ENCODE results near the gene HOXB8.
A peak's percentile ranks its signal among the peaks of the same experiment; 100 is the strongest.

Gene HOXB8

DNA sequence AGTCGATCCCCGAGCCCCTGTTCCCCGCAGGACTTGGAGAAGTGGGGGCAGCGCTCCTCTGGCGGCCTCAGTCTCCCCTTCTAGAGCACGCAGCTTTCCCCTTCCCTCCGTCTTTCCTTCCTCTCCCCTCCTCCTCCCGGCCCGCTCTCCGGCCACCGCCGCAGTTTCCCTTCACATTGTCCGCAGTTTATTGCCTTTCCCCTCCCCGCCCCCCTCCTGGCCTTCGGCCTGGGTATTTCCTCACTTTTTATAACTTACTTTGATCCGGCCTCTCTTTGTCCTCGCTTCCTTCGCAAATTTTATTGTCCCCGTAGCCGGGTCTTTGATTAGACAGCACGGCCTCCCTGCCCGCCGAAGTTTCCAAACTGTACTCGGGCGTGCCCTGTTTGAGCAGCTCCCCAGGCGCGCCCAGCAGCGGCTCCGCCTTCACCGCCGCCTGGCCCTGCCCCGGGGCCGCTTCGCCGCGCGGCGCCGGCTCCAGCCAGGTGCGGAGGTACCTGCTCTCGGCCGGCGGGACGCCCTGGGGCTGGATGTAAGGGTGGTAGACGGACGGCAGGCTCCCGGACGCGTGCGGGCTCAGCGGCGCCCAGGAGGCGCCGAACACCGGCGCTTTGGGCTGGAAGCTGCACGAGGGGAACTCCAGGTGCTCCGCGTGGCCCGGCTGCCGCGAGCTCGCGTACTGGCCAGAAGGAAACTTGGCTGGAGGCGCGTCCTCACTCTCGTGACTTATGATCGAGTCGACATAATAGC, 10.6 kb upstream of the HOXB8 start:
- no peak for DNase-seq (ENCODE audit: low read depth, low spot score)
- peak overlapping the region; percentile 48 for H3K27ac ChIP-seq

DNA sequence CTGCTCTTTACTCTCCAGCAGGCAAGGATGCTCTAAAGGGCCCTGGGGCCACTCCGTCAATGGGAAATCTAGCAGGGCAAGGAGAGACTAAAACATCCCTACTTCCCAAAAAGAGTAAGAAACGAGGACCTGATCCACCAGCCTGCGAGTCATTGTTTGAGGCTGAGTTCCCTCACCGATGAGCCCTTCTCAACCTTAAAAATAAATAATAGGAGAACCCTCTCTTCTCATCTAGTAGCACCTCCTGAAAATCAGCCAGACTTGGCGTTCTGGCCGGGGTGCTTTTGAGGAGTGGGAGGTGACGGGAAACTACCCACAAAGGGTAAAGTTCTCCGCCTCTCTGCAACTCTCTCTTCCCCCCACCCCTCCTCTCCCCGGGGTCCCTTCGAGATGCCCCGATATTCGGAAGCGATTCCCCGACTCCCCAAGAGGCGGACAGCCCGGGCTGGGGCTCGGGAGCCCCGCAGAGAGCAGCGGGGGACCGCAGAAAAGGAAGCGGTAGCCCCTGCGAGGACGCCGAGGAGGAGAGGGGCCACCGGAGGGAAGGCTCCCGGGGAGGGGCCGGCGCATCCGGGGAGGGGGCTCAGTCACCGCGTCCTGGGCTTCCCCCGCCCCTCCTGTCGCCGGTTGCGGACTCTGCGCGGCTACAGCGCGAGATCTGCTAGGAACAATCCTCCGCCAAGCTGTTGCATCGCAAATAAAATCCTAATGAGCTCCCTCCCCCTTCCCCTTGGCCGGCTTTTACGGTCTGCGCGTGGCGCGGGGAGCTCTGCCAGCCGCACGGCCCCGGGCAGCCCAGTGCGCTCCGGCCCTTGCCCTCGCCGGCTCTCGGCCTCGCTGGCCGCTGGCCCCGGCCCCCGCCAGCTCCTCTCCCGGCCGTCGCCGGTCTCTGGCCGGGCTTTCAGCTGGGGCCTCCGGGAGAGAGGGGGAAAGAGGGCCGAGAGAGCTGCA, 9.7 kb upstream of the HOXB8 start:
- no peak for DNase-seq (ENCODE audit: low read depth, low spot score)
- H3K27ac ChIP-seq = peak overlapping the region; percentile 48

DNA sequence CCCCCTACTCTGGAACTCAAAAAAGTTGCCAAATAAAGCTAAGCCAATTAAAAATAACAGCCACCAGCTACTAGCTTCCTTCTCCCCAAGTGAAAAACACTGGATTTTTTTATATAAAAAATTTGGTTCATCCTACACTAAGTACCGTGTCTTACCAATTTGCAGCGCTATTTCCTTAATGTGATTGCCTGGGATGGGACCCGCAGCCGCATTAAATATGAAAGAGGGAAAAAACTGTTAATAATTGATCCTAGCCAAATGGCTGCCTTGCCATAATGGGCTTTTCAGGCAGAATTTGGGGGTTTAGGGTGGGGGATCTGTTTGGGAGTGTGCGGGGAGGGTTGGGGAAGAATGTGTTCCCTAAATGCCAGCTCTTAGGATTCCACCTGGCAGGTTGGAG, 9.0 kb upstream of the HOXB8 start:
- DNase-seq (ENCODE audit: low read depth, low spot score) = no peak
- H3K27ac ChIP-seq = no peak overlapping the region

DNA sequence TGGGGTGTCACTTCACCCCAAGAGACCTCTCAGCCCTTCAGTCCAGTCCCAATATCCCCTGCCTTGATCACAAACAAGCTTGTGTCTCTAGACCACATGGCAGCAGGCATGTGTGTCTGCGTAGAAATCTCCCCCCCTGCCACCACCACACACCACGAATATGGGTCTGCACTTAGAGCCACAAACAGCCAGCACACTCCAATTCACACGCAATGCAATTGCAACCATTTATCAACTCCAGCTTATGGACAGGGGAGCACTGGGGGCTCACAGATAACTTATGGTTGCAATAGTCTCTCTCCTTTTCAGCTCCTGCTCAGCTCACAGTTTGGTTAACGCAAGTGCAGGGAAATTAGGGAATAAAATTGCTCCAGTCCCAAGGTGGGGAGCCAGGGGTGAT, 8.5 kb upstream of the HOXB8 start:
- no peak overlapping the region for H3K27ac ChIP-seq
- DNase-seq (ENCODE audit: low read depth, low spot score) = no peak

DNA sequence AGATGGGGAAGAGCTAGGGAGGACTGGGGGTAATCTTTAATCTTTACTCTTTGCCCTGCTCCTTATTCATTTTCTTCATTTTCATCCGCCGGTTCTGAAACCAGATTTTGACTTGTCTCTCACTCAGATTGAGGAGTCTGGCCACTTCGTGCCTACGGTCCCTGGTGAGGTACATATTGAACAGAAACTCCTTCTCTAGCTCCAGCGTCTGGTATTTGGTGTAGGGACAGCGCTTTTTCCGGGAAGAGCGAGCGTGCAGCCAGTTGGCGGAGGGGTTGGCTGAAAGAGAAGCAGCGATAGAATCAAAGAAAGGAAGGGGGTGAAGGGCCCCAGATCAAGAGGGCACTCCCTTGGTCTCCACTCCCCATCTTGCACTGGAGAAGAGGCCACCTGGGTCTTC, 7.8 kb upstream of the HOXB8 start:
- no peak for DNase-seq (ENCODE audit: low read depth, low spot score)
- no peak overlapping the region for H3K27ac ChIP-seq

DNA sequence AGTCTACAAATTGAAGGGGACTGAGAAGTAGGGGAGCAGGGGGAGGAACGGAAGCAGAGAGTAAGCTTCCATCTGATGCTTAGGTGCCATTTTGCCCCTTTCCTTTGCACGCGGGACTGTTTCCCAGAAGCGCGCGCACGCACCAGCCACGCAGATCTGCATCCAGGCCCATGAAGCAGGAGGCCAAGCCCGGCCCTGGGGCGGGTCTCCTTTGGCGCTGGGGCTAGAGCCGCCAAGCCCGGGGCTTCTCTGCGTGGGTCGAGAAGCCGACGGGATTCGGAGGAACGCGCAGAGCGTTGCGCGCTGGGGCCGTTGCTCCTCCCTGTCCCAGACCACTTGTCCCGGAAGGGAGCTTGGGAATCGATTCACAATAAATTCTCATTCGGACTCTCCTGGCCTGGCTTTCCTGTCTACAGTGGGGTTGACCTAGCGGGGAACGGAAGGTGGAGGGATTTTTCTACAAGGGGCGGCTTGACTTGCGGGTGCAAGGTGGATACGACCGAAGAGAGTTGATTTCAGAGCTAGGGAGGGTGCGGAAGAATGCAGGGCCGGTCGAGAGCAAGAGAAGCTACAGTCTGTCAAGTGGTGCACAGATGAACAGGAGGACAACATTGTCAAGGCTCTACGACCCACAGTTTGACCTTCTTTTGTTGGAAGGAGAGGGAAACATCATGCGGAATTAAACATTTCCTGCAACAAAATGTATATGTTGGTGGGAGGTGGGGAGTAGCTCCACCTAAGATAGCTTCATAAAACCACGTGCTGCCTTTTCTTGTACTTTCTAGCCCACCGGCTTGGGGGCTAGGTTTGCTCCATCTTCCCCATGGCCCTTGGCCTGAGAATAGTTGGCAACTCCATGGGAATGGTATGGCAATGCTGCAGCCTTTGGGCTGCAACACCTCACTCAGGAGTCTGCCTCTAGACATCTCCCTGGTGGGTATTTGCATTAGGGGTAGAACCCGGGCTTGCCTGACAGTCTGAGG, 6.6 kb upstream of the HOXB8 start:
- H3K27ac ChIP-seq = no peak overlapping the region
- DNase-seq (ENCODE audit: low read depth, low spot score) = no peak

DNA sequence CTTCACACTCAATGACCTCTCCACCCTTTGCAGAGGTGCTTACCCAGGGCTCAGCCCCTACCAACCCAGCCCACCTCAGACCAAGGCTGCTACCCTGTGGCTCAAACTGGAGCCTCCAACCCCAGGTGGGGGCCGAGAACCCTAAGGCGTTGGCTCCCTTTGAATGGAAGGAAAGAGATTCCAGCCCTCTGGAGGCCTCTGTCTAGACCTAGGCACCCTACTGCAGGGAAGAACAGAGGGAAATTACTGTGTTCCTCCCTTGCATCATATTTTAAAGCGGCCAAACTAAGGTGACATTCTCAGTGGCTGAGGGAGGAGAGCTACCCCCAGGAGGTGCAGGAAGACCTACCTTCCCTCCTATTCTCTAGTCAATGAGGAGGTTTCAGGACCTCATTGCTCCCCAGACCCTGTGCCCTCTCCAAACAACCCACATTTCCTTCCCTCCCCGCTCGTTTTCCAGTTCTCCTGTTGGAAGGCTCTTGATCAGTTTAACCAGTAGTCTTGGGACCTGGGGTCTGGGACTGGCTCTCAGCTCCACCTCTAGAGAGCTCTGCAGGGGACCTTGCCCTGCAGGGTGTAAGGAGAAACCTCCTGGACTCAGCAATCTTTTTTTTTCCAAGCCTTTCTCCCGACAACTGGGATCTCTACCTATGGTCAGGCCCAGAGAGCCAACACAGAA, 5.5 kb upstream of the HOXB8 start:
- no peak for DNase-seq (ENCODE audit: low read depth, low spot score)
- no peak overlapping the region for H3K27ac ChIP-seq

DNA sequence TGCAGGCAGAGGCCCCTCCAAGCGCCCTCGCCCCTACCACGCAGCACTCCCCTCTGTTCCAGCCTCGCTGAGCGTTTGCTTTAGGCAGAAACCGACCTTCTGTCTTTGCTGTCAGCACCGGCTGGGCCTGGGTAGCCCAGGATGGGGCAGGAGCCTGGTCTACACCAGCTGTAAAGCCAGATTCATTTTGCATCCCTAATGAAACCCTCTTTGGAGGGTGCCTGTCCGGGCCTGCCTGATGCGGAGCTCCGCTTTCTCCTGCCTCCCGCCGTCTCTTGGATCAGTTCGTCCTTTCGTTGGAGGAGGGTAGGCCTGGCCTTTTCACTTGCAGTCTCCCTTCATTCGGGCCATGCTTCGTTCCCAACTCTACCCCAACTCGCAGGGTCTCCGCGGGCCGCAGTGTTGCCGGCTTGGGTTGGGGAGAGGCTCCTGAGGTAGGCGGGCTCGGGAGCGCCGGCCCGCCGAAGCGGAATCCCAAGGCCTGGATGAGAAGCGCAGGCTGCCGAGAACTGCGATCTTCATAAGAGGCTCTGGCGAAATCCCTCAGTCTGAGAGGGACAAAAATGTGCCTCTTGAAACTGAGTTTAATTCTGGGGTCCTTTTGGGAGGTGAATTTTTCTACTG, 4.8 kb upstream of the HOXB8 start:
- no peak overlapping the region for H3K27ac ChIP-seq
- DNase-seq (ENCODE audit: low read depth, low spot score) = no peak

DNA sequence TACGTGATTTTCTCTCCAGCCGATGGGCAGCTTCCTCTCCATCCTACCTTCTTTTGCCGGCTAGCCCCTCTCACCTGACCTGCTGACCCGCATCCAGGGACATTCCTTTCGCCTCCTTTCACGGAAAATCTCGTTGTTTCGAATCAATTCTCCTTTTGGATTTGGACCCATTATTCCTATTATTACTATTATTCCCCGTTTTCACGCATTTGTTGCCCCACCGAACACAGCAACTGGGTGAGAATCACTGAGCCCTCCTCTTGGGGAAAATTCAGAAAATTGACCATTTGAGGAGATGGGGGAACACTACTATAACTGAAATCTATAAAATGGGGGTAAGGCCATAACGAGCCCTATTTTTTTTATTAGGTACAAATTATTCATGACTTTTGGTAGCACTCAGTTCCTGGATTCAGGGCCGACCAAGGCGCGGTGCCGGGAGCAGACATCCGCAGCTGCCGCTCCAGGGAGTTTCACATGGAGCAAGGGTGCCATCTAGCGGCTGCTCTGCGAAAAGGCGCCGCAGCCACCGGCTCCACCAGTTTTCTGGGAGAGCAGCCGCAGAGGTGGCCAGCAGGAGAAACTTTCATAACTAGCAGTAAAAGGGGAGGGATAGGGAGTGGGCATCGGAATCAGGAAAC, 3.3 kb upstream of the HOXB8 start:
- DNase-seq (ENCODE audit: low read depth, low spot score) = peak; percentile 18
- H3K27ac ChIP-seq = no peak overlapping the region

DNA sequence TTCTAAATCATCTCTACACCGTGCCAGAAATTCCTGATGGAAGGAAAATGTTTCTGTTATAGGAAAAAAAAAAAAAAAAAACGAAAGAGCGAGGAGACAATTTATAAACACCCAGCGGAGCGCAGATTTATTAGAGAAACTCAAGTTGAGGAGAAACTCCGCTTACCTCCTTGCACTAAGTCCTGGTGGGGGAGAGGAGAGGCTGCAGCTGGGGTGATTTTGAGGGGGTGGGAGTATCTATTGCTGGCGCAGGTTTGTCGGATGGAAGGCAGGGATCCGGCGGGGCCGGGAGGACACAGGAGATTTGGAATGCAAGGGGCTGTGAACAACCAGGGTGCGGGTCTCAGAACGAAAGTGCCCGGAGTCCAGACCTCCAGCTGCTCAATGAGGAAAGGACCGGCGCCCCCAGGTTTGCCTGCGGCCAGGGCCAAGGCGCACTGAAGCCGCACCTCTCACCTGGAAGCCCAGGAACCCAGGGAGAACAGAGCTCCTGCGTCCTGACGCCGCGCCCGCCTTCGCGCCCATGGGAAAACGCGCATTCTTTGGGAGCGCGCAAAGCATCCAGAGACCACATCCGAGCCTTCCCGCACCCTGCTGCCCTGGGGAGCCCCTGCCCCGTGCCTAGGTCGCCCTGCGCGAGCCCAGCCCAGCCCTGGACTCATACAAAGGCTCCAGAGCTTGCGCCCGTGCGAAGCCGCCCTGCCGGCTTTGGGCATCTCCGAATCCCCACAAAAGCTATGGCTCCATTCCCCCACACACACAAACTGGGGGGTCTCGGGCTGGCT, 2.6 kb upstream of the HOXB8 start:
- no peak for DNase-seq (ENCODE audit: low read depth, low spot score)
- H3K27ac ChIP-seq = no peak overlapping the region

DNA sequence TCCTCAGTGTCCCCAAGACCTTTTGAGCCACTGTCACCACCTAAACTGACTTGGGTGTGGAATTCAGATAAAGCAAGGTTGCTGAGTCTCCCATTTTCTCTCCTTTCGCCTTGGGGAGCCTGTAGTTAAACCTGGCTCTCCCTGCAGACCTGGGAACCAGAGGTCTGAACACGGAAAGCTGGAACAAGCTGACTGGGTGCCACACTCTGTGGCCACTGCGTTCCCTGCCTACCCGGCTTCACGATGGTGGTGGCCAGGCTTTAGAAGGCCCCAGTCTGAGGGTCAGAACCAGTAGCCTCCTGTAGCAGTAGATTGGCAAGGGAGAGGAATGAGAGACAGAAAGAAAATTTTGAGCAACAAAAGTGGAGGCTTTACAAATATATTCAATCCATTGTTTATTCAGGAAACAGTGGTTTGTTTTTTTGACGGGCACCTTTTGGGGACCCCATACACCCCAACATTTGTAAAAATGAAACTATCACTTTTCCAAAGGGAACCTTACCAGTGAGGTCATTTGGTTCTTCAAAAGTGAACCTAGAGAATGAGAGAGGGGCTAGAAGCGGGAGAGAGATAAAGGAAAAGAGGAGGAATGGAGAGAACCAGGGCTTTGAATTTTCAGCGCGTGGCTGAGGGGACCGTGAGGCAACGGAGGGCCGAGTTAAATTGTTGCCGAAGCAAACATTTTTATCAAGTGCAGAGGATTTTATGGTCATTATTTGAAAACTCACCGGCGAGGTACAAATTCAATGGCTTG, 1.8 kb upstream of the HOXB8 start:
- no peak overlapping the region for H3K27ac ChIP-seq
- no peak for DNase-seq (ENCODE audit: low read depth, low spot score)

DNA sequence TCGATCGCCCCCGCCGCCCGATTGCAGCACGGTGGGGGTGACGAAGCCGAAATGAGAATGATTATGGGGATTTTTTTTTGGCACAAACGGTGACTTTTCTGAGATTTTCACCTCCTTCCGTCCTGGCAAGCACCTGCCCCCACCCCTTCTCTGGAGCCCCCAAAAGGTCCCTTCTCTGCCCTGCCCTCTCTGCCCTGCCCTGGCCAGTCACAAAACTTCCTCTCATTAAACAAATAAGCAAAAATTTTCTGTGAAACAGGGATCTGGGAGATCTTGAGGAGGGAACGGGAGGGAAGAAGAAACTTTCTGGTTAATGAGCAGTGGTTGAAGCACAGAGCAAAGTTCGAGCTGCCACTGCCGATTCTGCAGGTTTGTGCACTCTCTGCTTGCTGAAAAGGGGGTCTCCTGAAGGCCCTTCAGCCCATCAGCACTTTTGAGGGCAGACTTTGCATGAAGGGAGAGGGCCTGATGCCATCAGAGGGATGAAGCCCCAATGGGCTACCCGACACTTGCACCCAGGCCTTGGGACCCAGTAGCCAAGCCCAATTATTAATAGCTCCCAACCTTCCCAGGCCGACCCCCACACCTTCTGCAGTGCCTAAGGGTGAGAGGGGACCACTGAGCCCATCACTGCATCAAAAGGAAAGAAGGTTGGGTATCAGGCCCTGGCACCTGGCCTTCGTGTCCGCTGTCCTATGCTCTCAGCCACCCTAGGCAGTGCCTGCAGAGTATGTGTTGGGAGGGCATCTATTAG, 1.0 kb upstream of the HOXB8 start:
- no peak overlapping the region for H3K27ac ChIP-seq
- no peak for DNase-seq (ENCODE audit: low read depth, low spot score)

DNA sequence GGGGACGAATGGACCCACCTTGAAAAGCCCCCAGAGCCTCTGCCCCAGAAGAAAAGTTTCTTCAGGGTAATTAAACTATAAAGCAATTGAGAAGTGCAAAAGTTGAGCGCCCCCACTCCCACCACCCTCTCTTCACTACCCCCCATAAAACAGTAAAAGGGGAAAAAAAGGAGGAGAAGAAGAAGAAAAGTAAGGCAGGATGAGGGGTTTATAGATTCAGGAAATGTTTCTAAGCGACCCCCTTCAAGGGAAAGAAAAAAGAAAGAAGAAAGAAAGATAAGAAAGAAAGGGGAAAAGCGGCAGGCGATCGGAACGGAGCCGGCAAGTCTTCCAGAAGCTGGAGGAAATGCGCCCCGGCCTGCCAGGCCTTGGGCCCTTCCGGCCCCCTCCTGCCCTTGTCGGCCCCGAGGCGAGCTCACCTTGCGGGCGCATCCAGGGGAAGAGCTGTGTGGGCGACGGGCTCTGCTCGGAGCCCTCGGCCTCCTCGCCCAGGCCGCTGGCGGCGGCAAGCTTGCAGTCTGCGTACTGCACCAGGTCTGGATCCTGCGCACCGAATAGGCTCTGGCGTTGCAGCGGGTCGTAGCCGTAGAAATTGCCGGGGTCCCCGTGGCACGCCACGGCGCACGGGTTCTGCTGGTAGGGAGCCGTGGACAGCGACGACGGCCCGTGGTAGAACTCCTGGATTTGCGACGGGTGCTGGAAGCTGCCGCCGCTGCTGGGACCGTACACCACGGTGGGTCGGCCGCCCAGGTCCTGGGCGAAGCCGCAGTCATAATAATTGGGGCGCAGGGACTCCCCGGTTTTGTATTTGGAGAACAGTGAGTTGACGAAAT, 1.0 kb downstream of the HOXB8 start:
- H3K27ac ChIP-seq = no peak overlapping the region
- no peak for DNase-seq (ENCODE audit: low read depth, low spot score)

DNA sequence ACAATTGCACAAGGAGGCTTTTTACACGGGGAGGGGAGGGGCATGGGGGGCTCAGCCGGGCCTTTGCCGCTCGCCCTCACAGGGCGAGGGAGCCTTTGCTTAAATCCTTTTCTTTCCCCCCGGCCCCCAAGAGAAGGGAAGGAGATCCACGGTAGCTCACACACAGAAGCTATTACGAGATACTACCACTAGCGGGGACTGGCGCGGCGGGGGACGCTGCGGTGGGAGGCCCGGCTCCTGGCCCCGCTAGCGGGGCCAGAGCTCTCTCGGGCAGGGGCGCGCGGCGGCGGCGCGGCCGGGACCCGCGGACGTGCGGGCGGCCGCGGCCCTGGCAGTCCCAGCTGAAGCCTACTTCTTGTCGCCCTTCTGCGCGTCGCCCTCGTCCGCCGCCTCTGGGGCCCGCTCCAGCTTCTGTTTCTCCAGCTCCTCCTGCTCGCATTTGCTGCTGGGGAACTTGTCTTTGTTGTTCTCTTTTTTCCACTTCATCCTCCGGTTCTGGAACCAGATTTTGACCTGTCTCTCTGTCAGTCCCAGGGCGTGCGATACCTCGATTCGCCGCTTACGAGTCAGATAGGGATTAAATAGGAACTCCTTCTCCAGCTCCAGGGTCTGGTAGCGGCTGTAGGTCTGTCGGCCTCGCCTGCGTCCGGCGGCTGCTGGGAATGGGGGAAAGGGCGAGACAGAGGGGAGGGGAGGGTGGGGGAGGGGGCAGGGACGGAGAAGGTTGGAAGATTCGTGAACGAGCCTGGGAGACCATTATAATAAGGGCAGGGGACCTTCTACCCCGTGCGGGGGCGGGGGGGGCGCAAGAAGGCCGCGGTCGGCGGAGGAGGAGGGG, 2.0 kb downstream of the HOXB8 start:
- DNase-seq (ENCODE audit: low read depth, low spot score) = no peak
- H3K27ac ChIP-seq = peak overlapping the region; percentile 57

DNA sequence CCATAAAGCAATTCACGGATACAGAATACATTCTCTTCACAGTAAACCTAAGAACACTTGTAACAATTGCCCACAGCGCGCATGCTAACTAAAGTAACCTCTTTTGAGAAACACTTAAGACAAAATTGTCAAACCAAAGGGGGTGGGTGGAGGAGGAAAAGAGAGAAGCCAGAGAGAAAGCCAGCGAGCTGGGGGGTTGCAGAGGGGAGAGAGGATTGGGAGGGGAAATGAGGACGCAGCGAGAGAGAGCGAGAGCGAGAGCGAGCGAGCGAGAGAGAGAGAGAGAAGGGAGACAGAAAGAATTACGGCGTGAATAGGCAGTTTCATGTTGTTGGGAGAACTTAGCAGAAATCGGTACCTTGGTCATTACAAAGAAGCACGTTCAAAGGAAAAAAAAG, 2.6 kb downstream of the HOXB8 start:
- no peak for DNase-seq (ENCODE audit: low read depth, low spot score)
- H3K27ac ChIP-seq = peak overlapping the region; percentile 57

All from epithelial cell of prostate (primary cell).